HG03135 (cell line): ENCODE measurements around the gene FLCN.
"Not testable (repeated sequence)": the region's sequence is repeated elsewhere in the genome, so short reads cannot be mapped to it uniquely, and the experiment has no call there.

Experiments used
- ATAC-seq: cut with Tn5 transposase; IDR thresholded peaks from one replicate; pipeline ENCODE4 v1.9.1; 2021; ENCODE audit warnings: mild to moderate bottlenecking, moderate library complexity; ENCODE audit not compliant: unreplicated experiment

FLCN gene

DNA sequence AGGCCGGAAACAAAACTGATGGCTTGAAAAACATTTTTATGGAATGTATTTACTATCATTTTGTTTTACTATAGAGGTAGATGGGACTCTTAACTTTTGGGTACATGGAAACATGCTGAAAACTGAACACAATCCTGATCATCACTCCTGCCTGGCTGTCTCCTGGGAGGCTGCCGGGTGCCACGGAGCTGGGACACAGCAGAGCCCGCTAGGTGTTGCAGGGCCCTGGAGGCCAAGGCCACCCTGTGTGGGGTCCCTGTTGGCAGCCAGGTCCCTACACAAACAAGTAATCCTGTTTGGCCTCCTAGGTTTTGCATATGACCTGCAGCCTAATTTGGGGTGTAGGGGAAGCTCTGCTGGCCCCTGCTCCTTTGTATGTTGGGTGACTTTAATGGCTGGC lies 48.4 kb downstream of the FLCN start:
- ATAC-seq: no peak

DNA sequence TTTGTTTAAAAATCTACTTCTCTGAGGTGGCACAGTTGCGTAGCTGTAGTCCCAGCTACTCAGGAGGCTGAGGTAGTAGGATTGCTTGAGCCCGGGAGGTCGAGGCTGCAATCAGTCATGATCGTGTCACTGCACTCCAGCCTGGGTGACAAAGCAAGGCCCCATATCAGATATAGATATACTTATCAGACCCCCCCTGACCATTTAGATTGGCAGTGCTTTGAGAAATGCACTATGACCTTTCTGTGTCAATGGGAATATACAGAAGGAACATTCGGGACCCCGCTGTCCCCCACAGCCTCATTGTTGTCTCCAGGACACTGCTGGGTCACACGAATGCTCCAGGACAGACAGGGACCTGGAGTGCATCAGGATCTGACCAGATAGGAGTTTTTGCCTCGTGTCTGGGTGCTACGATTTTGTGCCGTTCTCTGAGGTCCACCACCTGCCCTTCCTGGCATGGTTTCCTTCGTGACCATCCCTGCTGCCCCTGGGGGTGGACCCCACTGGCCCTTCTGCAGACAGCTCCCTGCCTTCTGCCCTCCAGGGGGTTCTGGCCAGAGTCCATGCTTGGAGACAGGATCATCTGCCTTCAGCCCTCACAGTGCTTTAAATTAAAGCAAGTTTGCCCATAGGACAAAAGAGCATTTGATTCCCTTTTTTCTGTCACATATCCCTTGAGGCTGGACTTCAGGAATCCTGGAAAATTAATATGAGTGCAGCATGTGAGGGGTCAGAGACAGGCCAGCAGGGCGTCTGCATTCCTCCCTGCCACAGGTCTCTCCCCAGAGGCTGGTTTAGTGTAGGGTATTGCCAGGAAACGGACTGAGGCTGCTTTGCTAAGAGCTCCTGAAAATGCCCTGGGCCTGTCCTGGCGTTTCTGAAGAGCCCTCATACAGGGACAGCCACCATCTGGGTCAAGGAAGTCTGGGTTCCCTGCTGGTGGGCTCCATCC lies 50.1 kb downstream of the FLCN start:
- no peak for ATAC-seq

DNA sequence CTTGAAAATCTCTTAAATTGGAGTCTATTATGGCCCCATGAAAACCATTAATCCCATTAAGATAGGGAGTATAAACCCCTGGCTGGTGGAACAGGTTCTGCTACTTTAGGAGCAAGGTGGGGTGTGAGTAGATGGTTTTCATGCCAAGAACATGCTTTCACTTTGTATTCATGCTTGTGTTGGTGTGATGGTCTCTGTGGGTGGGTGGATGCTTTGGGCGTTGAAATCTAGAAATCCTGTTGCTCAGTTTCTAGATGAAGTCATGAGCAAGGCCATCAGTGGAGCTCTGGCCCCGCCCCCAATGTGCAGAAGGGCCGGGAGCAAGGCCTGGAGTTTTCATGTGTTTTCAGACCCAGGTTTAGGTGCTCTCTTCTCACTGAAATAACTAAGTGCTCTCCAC lies 50.9 kb downstream of the FLCN start:
- ATAC-seq: no peak

DNA sequence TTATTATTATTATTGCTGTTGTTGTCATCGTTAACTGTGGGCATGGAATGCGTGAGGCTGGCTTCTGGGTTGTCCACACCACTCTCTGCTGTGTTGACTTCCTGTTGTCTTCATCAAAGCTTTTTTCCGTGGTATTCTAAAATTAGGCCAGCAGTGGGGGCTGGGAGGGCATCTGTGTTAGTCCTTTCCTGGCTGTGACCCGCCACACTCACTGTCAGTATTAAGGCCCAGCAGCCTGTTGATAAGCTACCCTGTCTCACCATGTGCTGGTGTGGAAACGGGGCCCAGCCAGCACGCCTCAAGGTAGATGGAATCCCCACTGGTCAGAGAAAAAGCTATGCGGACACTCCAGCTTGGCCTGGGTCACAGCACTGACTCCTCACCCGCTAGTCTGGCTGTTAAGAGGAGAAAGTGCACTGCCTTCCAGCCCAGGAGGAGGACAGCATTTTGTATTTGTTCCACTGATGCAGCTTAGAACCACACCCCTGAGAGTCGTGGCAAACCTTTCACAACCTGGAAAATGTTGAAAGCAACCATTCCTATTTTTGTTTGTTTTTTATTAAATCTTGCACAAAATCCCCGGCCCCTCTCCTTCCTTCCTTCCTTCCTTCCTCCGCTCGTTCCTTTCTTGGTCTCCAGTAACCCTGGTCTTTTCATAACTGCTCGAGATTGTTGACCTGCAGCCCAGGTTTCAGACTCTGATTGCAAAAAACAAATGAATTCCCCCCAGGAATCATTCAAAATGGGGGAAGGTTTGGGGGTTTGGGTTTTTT lies 51.8 kb downstream of the FLCN start:
- not testable (repeated sequence) for ATAC-seq

DNA sequence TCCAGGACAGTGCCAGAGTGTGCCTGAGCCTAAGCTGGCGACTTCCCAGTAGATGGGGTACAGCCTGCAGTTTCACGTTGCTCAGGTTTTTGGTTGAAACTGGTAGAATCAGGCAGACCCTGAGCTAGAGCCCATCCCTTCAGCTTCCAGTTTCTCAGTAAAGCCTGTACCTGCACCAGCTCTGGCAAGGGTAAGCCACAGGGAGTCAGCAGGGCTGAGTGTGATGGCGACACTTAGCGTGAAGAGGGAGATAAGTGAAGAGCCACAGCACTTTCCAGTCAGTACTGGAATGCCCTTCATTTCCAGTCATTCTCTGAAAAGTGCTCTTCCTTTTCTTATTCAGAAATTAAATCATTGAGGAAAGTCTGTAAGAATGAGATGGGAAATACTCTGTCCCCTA lies 53.2 kb downstream of the FLCN start:
- no peak for ATAC-seq

DNA sequence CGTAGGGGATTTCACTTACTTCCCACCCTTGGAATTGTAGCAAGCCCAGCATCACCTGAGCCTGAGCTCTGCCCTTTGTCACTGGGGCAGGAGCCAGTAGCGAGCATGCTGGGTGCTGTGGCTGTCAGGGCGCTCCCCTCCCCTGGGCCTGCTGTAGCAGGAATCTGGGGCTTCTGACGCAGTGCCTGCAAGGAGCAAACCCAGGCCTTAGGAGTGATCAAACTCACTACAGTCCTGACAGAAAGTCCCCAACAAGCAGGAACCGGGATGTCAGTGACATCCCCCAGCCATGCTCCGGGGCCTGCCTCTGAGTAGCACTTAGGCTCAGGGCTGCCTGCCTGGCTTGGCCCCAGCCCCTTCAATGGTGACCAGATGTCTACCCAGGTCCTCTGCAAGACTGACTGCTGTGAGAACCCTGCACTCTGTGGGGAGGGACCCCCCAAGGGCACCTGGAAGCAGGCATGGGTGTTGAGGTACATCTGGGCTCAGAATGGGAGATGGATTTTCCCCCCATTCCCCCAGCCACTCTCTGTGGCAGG lies 54.3 kb downstream of the FLCN start:
- ATAC-seq: no peak

DNA sequence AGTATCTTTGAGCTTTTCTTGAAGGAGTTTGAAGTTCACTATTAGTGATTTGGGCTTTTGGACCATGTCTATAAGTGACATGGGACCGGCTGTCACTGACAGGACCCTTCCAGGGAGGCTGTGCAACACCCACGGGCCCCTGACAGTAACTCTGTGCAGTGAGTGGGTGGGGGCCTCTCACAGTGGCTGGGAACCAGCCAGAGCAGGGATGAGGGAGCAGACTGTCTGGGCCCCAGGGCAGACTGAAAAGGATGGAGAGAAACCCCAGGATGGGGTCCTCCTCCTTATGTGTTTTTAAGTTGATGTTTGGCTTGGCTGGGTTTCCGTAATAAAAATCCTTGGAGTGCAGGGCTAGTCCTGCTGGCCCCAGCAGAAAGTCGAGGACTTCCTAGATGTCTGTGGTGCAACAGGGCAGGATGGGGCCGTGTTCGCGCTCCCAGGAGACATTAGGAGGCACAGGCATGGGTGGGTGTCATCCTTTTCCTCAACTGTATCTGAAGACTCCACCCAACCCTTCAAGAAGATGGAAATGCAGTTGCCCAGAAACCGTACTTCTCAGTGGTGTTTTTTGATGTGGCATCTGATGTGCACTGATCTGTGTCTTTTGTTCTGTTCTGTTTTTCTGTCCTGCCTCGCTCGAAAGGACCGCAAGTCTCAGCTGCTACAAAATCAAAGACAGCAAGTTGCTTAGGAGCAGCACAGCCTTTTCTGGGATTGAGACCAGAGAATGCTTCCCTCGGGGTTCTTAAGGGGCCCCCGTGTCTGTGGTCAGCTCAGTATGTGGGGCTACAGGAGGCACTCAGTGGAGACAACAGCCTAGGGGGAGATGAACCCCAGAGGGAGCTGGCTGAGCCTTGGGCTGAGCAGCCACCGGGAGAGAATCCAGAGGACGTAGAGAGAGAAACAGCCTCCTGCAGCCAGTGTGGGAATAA lies 55.0 kb downstream of the FLCN start:
- ATAC-seq: no peak

DNA sequence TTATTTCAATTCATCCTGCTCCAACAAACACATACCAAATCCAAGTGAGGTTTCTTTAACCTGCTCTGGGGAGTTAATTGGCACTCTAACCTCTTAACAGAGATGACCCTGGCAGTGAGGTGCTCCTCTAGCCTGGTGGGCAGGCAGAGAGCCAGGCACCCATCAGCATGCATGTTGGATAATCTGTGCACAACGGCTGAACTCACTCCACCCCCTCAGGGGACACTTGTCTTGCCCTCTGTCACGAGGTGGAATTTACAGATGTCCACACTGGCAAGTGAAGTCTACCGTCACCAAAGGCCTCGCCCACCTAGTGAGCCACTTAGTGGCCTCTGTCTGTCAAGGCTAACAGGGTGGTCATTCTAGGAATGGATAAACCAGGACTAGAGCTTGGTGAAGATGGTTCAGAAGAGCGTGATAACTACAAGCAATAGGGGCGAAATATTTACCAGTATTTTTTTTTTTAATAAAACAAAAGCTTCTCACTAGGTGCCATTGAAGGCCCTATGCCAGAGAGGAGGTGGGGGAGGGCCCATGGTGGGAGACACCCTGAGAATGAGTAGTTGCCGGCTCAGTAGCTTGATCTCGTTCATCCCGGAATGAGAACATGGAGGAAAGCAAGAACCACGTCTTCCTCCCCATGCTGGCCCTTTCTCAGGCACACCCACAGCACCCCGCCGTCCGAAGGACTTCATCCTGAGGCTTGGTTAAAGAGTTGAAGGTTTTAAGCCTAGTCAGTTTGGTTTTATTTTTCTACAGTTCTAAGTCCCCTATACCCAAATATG lies 56.0 kb downstream of the FLCN start:
- no peak for ATAC-seq

DNA sequence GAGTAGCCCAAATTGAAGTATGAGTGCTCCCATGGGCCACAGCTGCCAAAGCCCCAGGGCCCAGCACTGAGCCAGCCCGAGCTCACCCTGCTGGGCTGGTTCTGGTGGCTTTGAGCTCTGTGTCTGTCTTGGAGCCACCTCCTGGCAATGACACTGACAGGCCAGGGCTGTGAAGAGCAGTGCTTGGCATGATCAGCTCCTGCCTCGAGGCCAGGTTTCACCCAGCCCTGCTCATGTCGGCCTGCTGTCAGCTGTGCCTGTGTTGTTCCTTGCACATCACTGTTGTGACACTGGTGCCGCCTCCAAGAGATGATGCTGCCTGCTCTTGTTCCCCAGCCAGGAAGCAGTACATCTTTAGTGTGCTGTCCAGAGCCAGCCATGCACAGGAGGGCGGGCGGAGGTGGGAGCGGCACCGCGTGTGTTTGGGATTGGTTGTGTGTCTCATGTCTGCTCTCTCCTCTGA lies 56.8 kb downstream of the FLCN start:
- ATAC-seq: no peak

DNA sequence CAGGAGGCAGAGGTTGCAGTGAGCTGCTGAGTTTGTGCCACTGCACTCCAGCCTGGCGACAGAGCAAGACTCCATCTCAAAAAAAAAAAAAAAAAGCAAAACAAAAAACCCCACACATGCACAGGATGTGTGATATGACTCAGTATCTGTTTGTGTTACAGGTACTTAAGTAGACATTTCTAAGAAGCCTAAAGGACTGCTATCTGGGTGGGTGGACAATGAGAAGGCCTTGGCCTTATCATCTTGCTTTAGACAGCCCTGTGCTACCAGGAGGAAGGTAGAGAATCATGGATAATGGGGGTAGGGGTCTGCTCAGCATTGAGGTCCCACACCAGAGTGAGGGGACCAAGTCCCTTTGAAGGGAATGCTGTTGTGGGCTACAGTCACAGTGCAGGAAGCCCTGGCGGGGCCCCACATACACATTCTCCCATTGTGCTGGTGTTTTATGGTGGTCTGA lies 57.6 kb downstream of the FLCN start:
- no peak for ATAC-seq

DNA sequence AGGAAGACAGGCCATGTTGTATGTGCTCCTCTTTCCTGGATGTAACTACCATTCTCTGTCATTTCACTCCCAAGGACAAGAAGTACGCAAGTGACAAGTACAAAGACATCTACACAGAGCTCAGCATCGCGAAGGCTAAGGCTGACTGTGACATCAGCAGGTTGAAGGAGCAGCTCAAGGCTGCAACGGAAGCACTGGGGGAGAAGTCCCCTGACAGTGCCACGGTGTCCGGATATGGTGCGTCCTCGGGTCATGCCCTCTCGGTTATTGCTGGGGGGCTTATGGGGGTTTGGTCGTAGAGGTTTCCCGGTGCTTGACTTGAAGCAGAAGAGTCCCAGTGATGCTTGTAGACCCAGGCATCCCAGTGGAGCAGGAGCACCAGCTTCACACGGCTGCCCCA lies 59.8 kb downstream of the FLCN start:
- ATAC-seq: no peak

DNA sequence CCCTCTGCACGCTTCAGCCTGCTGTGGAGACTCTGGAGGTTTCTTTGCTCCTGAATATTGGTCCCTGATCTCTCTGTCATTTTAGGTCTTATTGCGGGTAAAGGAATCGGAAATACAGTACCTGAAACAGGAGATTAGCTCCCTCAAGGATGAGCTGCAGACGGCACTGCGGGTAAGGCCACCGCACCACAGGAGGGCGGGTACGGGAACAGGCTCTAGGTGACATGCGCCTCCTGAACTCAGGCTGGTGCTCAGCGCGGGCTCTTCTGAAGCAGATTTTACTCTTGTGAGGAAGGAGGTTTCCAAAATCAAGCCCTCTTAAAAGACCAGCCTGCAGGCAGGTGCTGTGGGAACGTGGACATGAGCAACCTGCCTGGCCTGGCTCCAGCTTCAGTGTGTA lies 60.6 kb downstream of the FLCN start:
- no peak for ATAC-seq

DNA sequence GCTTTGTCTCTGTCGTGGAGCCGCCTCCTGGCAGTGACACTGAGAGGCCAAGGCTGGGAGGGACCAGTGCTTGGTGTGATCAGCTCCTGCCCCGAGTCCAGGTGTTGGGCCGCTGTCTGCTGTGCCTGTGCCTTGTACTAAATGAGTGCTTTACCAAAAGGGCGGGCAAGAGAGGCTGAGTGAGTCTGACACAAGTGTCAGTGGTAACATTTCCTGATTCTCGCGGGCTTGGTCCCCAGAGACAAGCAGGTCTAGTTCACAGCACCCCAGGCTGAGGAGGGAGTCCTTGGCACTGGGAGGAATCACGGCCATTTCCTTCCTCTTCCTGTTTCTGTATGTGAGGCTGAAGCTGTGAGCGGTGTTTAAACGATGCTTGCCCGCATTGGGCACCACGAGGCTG lies 61.1 kb downstream of the FLCN start:
- no peak for ATAC-seq

DNA sequence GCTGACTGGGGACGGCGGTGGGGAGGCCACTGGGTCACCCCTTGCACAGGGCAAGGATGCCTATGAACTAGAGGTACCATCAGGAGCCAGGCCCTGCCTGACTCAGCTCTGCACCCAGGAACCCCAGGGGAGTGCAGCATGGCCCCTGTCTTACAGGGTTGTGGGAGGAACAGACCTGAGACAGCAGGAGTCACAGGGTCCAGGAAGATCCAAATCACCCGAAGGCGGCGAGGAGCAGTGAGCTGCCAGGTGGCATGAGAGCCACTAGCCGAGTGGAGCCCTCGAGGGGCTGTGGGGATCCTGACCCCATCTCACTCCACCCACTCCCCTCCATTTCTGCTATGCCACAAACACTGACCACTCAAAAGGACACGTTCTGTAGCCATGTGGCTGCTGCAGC lies 61.6 kb downstream of the FLCN start:
- no peak for ATAC-seq

DNA sequence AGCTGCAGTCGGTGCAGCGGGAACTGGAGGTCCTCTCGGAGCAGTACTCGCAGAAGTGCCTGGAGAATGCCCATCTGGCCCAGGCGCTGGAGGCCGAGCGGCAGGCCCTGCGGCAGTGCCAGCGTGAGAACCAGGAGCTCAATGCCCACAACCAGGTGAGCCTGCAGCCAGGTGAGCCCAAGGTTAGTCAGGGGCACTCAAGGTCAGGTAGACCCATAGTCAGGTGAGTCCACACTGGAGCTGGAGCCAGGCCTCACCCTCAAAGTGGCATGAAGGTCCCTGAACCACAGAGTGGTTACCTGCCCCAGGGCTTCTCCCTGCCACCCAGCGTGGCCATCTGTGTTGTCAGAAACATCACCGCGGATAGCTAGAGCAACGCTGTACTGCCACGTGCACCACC lies 63.0 kb downstream of the FLCN start:
- no peak for ATAC-seq

DNA sequence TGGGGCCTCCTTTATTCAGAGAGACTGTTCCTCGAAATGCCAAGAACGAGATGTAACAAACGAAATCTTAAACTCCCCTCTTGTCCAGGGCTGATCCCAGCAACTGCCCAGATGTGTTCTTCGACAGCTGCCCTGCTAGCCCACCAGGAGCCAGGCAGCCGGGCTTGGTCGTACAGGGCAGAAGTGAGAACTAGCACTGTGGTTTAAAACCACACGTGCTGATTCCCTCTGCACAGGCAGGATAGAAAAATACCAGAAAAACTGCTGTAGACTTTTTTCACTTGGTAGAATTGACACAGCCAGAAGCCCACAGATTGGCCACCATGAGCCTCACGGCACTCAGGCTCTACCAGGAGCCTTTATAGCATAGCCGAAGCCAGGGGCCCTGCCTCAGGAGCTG lies 64.0 kb downstream of the FLCN start:
- no peak for ATAC-seq

DNA sequence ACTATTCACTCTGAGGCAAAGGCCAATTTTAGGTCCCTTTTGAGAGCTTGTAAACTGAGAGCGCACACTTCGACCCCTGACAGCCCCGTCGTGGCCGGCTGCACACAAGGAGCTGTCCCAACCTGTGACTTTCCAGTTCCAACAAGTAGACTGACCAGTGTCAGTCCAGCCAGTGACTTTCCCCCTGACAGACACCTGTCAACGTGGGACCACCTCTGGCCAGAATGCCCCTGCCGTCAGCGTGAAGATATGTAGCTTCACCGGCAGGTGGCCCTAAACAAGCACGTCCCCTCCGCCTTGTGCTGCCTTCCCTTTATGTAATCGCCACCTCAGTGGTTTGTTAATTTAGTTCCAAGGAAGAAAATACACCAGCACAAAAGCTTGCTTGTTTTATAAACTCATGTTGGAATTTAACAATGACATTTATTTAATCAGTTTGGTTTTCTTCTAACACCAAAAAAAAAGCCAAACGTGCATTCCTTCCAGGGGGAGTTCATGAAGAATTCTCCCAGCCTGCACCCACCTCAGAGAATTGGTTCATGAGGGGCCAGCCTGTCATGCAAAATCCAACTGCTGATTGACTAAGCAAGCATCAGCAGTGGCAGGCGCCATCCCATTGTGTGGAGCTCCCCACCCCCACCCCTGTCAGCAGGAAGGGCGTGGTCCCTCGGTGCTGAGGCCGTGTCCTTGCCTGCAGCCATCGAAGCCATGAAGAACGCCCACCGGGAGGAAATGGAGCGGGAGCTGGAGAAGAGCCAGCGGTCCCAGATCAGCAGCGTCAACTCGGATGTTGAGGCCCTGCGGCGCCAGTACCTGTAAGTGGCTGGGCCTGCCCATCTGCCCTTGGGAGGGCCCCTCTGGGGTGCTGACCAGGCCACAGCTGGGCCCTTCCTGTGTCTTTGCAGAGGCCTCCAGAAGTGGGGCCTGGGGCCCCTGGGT lies 64.7 kb downstream of the FLCN start:
- ATAC-seq: no peak

DNA sequence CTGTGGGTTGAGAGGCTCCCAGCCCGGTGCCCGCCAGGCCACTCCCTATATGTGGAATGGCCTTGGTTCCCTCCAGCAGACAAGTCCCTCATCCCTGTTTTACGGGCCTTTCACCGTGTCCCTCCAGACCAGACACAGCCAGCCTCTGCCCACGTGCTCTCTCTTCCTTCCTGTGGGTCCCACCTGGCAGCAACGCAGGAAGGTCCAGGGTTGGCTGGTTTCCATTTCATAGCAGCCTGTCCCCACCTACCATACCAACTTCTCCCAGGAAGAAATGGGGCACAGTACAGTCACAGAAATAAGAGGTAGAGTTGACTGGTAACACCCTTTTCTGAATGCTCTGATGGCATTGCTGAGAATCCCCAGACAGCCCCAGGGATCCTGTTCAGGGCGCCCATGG lies 65.8 kb downstream of the FLCN start:
- ATAC-seq: no peak
